ENCODE data around the gene C11orf54.

Gene C11orf54

GRCh38 chr11:93720522-93720921 lies 20.9 kb upstream of the C11orf54 start:
- no peak for TF ChIP-seq CTCF (conservative IDR thresholded peaks at IDR 0.05; ENCODE audit: control insufficient read depth, insufficient read depth, low read depth, low read length)
- H3K4me3 ChIP-seq (ENCODE audit: control insufficient read depth, low read depth, low read length), result no peak overlapping the region
- no peak for DNase-seq (ENCODE audit: low read depth)

- no peak overlapping the region for H3K4me3 ChIP-seq (ENCODE audit: control insufficient read depth, low read depth, low read length)
- TF ChIP-seq CTCF (conservative IDR thresholded peaks at IDR 0.05; ENCODE audit: control insufficient read depth, insufficient read depth, low read depth, low read length), result no peak
- no peak for DNase-seq (ENCODE audit: low read depth)
Observed at GRCh38 chr11:93724089-93724488, 17.4 kb upstream of the C11orf54 start.

- no peak for TF ChIP-seq CTCF (conservative IDR thresholded peaks at IDR 0.05; ENCODE audit: control insufficient read depth, insufficient read depth, low read depth, low read length)
- H3K4me3 ChIP-seq (ENCODE audit: control insufficient read depth, low read depth, low read length), result no peak overlapping the region
- peak; percentile 40 for DNase-seq (ENCODE audit: low read depth)
Observed at GRCh38 chr11:93727985-93728791, 13.3 kb upstream of the C11orf54 start.

- no peak overlapping the region for H3K4me3 ChIP-seq (ENCODE audit: control insufficient read depth, low read depth, low read length)
- peak; percentile 19 for DNase-seq (ENCODE audit: low read depth)
- TF ChIP-seq CTCF (conservative IDR thresholded peaks at IDR 0.05; ENCODE audit: control insufficient read depth, insufficient read depth, low read depth, low read length), result no peak
Observed at GRCh38 chr11:93728792-93729128, 12.7 kb upstream of the C11orf54 start.

GRCh38 chr11:93729129-93729616 lies 12.3 kb upstream of the C11orf54 start:
- no peak for TF ChIP-seq CTCF (conservative IDR thresholded peaks at IDR 0.05; ENCODE audit: control insufficient read depth, insufficient read depth, low read depth, low read length)
- DNase-seq (ENCODE audit: low read depth), result peak; percentile 17
- H3K4me3 ChIP-seq (ENCODE audit: control insufficient read depth, low read depth, low read length), result no peak overlapping the region

- no peak for TF ChIP-seq CTCF (conservative IDR thresholded peaks at IDR 0.05; ENCODE audit: control insufficient read depth, insufficient read depth, low read depth, low read length)
- no peak for DNase-seq (ENCODE audit: low read depth)
Observed at GRCh38 chr11:93730108-93731107, 11.1 kb upstream of the C11orf54 start.

More at GRCh38 chr11:93730108-93731107, 11.1 kb upstream of the C11orf54 start:
- H3K4me3 ChIP-seq (ENCODE audit: control insufficient read depth, low read depth, low read length), result no peak overlapping the region

Measured in fibroblast of mammary gland (primary cell).